DLD1 (cell line): Measurements from ENCODE around the gene NLRP12.
"Not testable (repeated sequence)": the region's sequence is repeated elsewhere in the genome, so short reads cannot be mapped to it uniquely, and the experiment has no call there.

Source experiments
- in situ Hi-C: cut with HindIII; loops from 2 replicates; pipeline ENCODE4 v1.10.0; 2017; ENCODE audit warnings: low sequenced_read_pairs

The NLRP12 gene

GRCh38 chr19:53782698-53783097 lies 41.4 kb downstream of the NLRP12 start:
- in situ Hi-C loops: no loop called here

- in situ Hi-C loops: not testable (repeated sequence)
Measured at GRCh38 chr19:53781332-53781731, 42.8 kb downstream of the NLRP12 start.

GRCh38 chr19:53780506-53780905 lies 43.6 kb downstream of the NLRP12 start:
- in situ Hi-C loops: no loop called here

GRCh38 chr19:53775524-53775923 lies 48.6 kb downstream of the NLRP12 start:
- in situ Hi-C loops: no loop called here

GRCh38 chr19:53774491-53774890 lies 49.6 kb downstream of the NLRP12 start:
- in situ Hi-C loops: not testable (repeated sequence)

- in situ Hi-C loops: no loop called here
Measured at GRCh38 chr19:53773999-53774398, 50.1 kb downstream of the NLRP12 start.

GRCh38 chr19:53772943-53773342 lies 51.2 kb downstream of the NLRP12 start:
- in situ Hi-C loops: no loop called here

GRCh38 chr19:53771144-53771543 lies 53.0 kb downstream of the NLRP12 start:
- in situ Hi-C loops: no loop called here

GRCh38 chr19:53769696-53770309 lies 54.3 kb downstream of the NLRP12 start:
- in situ Hi-C loops: not testable (repeated sequence)

- in situ Hi-C loops: no loop called here
Measured at GRCh38 chr19:53768401-53768800, 55.7 kb downstream of the NLRP12 start.

- in situ Hi-C loops: not testable (repeated sequence)
Measured at GRCh38 chr19:53758991-53759390, 65.1 kb downstream of the NLRP12 start.
